ENCODE data around the gene VPS41. TPM values are rescaled to one million over a fixed set of nuclear protein-coding genes. Genes with fewer than 3 reads are reported as not detected.

VPS41 gene
- total RNA-seq, 2 donors from 2014 or later = 15.6 to 18.1 TPM

DNA sequence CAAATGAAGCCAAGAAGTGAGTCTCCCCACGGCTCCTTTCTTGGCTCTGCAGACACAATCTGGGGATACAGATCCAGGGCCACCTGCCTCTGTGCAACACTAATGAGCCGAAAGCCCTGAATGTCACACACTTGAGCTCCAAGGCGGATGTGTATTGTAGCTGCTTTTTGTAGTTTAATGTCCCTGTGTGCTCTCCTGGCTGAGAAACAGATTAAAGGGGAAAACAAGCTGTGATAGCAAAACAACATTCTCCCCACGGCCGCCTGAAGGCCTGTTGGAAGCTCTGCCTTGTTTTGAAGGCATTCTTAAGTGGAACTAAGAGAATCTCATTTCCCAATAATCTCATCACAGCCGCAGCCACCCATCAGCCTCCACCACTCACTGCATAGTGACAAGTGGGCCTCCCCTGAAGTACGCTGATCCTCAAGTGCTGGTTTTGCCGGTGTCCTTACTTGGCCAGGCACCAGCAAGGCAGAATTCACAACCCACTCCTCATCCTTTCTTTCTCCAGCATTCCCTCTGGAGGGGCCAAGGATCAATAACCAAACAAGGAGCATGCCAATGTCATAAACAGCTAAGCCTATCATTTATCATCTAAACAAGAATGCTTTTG is 233.4 kb downstream of the VPS41 start:
- TF ChIP-seq, protein P1, sequence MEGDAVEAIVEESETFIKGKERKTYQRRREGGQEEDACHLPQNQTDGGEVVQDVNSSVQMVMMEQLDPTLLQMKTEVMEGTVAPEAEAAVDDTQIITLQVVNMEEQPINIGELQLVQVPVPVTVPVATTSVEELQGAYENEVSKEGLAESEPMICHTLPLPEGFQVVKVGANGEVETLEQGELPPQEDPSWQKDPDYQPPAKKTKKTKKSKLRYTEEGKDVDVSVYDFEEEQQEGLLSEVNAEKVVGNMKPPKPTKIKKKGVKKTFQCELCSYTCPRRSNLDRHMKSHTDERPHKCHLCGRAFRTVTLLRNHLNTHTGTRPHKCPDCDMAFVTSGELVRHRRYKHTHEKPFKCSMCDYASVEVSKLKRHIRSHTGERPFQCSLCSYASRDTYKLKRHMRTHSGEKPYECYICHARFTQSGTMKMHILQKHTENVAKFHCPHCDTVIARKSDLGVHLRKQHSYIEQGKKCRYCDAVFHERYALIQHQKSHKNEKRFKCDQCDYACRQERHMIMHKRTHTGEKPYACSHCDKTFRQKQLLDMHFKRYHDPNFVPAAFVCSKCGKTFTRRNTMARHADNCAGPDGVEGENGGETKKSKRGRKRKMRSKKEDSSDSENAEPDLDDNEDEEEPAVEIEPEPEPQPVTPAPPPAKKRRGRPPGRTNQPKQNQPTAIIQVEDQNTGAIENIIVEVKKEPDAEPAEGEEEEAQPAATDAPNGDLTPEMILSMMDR (IDR thresholded peaks at IDR 0.05) = no peak
- no peak for DNase-seq (ENCODE audit: low spot score)
- no peaks in the 10 kb centered on the region for H3K27me3 ChIP-seq
- no peaks in the 10 kb centered on the region for H3K36me3 ChIP-seq
- no peaks in the 10 kb centered on the region for H3K9me3 ChIP-seq
- no peak overlapping the region for H3K27ac ChIP-seq
- H3K4me1 ChIP-seq = no peaks in the 10 kb centered on the region
- no peak overlapping the region for H3K4me3 ChIP-seq

DNA sequence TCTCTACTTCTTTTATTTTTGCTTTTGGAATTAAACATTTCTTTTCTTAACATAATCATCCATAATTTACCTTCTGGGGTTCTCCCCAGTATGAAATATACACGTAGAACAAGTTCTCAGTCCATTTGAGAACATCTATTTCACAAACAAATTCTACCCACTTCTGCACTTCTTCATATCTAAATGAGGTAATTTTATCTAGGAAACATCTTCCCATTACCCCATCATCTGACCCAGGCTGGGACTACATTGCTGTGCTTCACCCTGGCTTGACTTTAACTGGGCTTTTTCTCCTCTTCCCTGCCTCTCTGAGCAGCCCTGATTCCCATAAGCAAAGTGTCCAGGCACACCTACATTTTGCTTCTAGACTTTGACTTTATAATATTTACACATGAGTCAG is 234.5 kb downstream of the VPS41 start:
- Histone ChIP-seq H3K27me3 (no peaks in the 10 kb centered on the region), H3K4me3 (no peak overlapping the region), H3K36me3 (no peaks in the 10 kb centered on the region), H3K9me3 (no peaks in the 10 kb centered on the region), H3K4me1 (no peaks in the 10 kb centered on the region), H3K27ac (peak overlapping the region in 1 of 2 donors; percentile 34)
- TF ChIP-seq, protein P1 (IDR thresholded peaks at IDR 0.05) = no peak
- no peak for DNase-seq (ENCODE audit: low spot score)

DNA sequence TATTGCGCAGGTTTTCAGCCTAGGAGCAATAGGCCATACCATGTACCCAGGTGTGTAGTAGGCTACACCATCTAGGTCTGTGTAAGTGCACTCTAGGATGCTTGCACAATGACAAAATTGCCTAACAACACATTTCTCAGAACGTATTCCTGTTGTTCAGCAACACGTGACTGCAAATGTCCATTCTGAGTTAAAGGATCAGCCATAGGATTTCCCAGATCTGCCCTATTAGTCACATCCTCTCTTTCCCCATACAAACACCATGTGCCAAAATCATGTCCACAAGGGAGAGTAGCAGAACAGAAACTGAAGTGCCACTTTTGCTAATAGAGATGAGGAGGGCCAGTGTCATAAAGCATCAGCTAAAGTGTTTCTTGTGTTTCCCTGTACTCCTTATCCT is 235.2 kb downstream of the VPS41 start:
- Histone ChIP-seq H3K27me3 (no peaks in the 10 kb centered on the region), H3K36me3 (no peaks in the 10 kb centered on the region), H3K9me3 (no peaks in the 10 kb centered on the region), H3K27ac (peak overlapping the region; percentile 5 to 34), H3K4me1 (no peaks in the 10 kb centered on the region), H3K4me3 (no peak overlapping the region)
- TF ChIP-seq, protein P1 (IDR thresholded peaks at IDR 0.05) = no peak
- no peak for DNase-seq (ENCODE audit: low spot score)

Other genes with a start within 250 kb of the VPS41 start
- gene POU6F2, start 68.7 kb upstream of the VPS41 start, total RNA-seq = 1 to 10 TPM in 1 of 2 donors, under 1 TPM in 1; 0.85 to 1.5 TPM

Data from right atrium auricular region (tissue), 2 donors.